HG03108 (cell line): ENCODE measurements around the gene RHCG.
"Not testable (repeated sequence)": the region's sequence is repeated elsewhere in the genome, so short reads cannot be mapped to it uniquely, and the experiment has no call there.

Source experiments
- ATAC-seq: cut with Tn5 transposase; IDR thresholded peaks from one replicate; pipeline ENCODE4 v1.9.1; 2021; ENCODE audit warnings: moderate library complexity; ENCODE audit not compliant: unreplicated experiment

Gene RHCG

GRCh38 chr15:89479173-89479572 is 17.2 kb downstream of the RHCG start:
- no peak for ATAC-seq

GRCh38 chr15:89477411-89478242 is 18.8 kb downstream of the RHCG start:
- no peak for ATAC-seq

DNA sequence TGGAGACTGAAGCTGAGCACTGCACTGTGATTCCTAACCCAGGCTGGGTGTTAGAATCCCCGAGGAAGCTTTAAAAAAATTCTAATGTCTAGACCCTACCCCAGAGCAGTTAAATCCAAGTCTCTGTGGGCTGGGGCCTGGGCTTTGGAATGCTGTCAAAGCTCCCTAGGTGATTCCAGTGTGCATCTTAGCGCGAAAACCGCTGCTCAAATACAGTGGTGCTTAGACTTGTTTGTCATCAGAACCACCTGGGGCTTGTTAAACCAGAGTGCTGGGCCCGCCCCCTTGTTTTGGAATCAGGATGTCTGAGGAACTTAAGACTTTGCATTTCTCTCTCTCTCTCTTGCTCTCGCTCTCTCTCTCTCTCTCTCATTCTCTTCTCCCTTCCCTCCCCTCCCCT is 20.7 kb downstream of the RHCG start:
- ATAC-seq, result no peak

DNA sequence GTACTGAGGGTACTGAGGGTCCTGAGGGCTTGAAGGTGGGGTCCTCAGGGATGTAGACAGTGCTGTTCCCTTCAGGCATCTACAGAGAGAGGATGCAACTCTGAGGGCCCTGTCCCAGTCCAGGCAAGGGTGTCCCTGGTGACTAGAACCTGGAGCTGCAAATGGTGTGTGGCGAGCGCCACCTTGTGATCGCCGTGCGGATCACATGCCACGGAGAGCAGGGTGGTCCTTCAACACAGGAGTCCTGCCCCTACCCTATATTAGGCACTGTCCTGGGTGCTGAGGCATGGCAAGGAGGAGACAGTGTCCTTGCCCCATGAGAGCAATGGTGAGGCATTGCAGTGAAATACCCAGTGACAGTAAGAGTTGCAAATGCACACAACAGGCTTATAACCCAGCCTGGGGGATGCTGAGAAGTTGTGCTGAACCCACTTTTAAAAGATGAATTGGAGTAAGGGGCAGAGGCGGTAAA is 23.6 kb downstream of the RHCG start:
- no peak for ATAC-seq

- no peak for ATAC-seq
Observed at GRCh38 chr15:89469426-89470096, 26.8 kb downstream of the RHCG start.

DNA sequence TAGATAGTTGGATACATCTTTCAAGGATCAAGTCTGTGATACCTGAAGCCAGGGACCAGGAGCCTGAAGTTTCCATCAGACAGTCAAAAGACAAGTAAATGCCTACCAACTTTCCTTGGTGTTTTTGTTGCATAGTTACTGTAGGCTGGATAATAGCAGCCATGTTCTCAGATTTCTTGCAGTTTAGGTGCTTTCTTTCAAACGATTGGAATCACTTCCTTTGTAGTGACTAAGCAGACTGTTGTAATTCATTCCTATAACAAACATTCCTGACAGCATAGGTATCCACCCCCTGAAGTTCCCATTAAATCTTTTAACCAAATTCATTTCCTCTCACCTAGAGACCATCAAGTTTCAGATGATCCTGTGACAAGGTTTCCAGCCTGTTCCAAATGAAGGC is 27.6 kb downstream of the RHCG start:
- ATAC-seq, result not testable (repeated sequence)

DNA sequence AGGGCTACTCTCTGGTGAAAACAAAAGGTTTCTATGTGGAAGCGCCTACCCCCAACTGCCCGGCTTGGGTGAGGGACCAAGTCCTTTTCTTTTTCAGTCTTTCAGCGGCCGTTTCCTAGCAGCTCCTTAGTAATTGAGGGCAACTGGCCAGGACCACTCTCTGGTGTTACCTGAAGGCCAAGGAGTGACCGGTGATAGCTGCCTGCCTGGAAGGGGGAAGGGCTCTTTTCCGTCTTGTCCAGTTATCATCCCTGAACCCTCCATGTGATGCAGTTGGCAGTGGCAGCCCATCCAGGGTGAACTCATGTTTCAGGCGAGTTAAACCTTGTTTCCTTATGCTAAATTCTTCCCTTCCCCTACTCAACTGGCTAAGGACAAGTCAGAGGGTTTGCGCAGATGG is 33.3 kb downstream of the RHCG start:
- no peak for ATAC-seq

- no peak for ATAC-seq
Observed at GRCh38 chr15:89462198-89462912, 34.0 kb downstream of the RHCG start.

- no peak for ATAC-seq
Observed at GRCh38 chr15:89461386-89461785, 35.0 kb downstream of the RHCG start.

DNA sequence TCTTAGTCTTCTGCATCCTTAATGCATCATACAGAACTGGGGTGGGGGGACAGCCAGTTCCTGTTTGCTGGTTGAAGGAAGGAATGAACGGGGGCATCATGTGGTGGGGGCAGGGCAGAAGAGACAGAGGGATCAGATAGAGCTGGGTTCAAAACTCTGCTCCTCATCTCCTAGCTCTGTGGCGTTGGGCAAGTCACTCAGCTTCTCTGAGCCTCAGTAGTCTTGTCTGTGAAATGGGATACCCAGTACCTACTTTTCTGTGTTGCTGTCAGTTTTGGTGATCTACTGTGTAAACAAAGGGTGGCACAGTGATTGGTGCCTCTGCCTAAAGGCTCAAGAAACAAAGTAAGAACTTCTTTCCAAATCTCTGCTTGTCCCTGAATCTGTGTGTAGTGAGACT is 36.3 kb downstream of the RHCG start:
- no peak for ATAC-seq

DNA sequence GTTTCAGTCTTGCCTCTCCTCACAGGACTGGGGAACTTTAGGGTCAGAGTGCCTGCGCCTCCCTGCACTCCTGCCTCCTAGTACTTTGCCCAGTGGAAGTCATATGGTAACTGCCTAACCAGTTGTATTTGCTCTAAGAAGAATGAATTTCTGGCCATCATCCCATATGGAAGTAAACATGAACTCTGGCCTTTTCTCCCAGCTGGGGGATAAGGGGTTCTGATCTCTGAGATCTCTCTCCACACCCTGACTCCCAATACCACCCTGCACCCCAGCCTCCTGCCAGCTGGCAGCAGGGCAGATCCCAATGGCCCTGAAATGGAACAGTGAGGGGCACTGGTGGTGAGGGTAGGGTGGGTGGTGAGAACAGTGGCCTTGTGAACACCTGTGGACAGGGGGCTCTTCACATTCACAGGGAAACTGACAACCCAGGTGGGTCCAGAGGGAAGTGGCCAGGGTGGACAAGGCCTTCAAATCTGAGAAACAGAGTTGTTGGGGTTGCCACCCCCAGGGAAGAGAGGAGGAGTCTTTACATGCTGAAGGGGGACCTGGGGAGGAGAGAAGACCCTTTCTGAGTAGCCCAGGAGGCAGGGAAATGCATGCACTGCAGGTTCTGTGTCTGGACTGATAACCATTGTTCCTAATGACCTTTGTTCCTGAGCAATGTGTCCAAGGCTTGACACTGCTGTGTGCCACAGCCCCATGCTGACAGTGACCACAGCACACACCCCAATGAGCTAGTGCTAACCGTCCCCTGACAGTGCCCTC is 36.9 kb downstream of the RHCG start:
- ATAC-seq, result no peak

DNA sequence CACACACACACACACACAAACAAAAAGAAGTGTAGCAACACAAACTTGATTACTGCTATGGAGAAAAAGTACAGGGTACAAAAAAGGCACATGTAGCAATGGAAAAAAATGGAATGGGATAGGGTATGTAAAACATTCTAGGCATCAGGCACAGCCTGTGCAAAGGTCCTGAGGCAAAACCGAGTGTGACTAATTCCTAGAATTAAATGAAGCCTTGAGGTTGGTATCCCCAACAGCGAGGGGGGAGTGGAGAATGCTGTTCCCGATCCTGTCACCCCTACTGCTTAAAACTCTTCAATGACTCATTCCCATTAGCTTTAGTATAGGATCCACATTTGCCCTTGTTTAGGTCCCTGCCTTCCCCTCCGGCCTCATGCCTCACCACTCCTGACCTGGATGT is 37.9 kb downstream of the RHCG start:
- ATAC-seq, result no peak

DNA sequence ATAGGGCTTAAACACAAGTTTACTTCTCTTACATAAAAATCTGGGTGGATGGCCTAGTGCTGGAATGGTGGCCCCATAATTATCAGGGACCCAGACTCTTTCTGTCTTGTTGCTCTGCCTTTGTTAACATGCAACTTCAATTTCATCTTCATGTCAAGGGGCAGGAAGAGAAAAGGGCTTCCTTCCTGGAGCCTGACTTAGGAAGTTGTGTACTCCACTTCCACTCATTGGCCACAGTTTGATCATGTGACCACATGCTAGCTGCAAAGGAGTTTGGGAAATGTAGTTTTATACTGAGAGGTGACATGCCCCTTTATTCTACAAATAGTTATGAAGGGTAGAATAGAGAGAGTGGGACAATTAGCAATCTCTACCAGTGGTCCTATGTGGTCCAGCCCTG is 39.3 kb downstream of the RHCG start:
- no peak for ATAC-seq

GRCh38 chr15:89455535-89455934 is 40.8 kb downstream of the RHCG start:
- ATAC-seq, result no peak

GRCh38 chr15:89452330-89452836 is 44.0 kb downstream of the RHCG start:
- ATAC-seq, result no peak

GRCh38 chr15:89451846-89452245 is 44.5 kb downstream of the RHCG start:
- no peak for ATAC-seq

DNA sequence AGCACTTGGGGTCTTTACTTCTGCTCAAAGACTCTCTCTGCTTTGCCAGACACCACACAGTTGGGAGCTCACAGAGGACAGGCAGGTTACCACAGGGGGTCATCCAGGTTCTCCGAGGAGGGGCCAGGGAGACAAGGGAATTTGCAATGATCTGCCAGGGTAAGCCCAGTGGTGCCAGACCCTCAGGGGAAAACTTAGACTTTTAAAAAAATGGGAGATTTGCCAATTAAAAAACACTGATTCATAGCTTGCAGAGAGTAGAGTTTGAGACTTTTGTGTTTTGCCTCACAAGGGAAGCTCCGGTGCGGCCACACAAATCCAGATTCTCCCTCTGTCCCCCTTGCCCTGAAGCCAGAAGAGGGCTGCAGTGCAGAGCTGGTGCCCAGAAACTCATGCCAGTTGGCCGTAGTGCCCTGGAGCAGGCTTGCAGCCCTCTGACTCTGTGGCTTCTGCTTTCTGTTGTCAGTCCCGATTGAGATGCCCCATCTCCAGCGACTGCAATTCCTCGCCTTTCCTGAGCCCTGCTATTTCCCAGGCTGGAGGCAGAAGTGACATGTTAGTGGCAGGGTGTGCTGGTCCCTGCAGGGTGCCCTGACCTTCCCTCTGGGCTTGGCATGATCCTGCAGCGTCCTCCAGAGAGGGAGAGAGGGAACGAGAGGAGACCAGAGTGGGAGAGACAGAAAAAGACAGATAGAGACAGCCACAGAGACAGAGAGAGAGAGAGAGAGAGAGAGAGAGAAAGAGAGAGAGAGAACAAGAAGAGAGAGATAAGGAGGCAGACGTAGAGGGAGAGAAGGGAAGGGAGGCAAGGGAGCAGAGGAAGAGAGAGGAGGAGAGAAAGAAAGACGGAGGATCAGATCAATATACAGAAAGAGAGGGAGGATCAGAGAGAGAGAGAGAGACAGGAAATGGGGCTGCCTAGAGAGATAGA is 46.0 kb downstream of the RHCG start:
- no peak for ATAC-seq

- no peak for ATAC-seq
Observed at GRCh38 chr15:89448825-89449224, 47.6 kb downstream of the RHCG start.

- no peak for ATAC-seq
Observed at GRCh38 chr15:89447676-89448075, 48.7 kb downstream of the RHCG start.
